PC-9 (cell line): ENCODE data around the gene HDAC11. TPM values are rescaled to one million over a fixed set of nuclear protein-coding genes. Genes with fewer than 3 reads are reported as not detected.

Source experiments
- BruUV-seq: library from RNA; stranded (reverse); fragments of 400-500 nt; replicated peaks from 2 replicates; lab custom pipeline; 2021; lab: Mats Ljungman, UMichigan
- CTCF ChIA-PET: fragments of 300-600 bp; sonication (Branson Sonifier 250); formaldehyde crosslinking; loops from one replicate; lab custom pipeline; 2022; ENCODE audit warnings: antibody characterized with exemption; lab: Charles Lee
- POLR2A ChIA-PET: fragments of 300-600 bp; sonication (Branson Sonifier 250); formaldehyde crosslinking; loops from one replicate; lab custom pipeline; 2022; ENCODE audit warnings: antibody characterized with exemption; ENCODE audit not compliant: unreplicated experiment; lab: Charles Lee
- DNase-seq, 2 experiments: peaks; one replicate each; pipeline versions ENCODE4 v3.0.0 to v3.0.0-alpha.2; 2015 to 2022; ENCODE audit warnings: mixed read lengths in 1 of 2
- H2AFZ ChIP-seq: fragments of 200-600 bp; sonication (generic); 2 replicates; pipeline ENCODE4 v1.8.1; 2017; ENCODE audit warnings: antibody characterized with exemption
- H3F3A ChIP-seq: fragments of 200-600 bp; sonication (generic); 2 replicates; pipeline ENCODE4 v1.8.1; 2017; ENCODE audit warnings: antibody characterized with exemption, mild to moderate bottlenecking, low read depth; ENCODE audit not compliant: insufficient read depth
- H3K27ac ChIP-seq: fragments of 200-600 bp; sonication (generic); 2 replicates; pipeline ENCODE4 v1.6.1; 2016; ENCODE audit warnings: mixed run types
- H3K27me3 ChIP-seq: fragments of 200-600 bp; sonication (generic); 2 replicates; pipeline ENCODE4 v1.6.1; 2016; ENCODE audit warnings: low read depth, mixed run types; ENCODE audit not compliant: insufficient read depth
- H3K36me3 ChIP-seq: fragments of 200-600 bp; sonication (generic); 2 replicates; pipeline ENCODE4 v1.6.1; 2016; ENCODE audit warnings: low read depth, mixed run types
- H3K4me1 ChIP-seq: fragments of 200-600 bp; sonication (generic); replicated peaks from 2 replicates; pipeline ENCODE4 v1.6.1; 2016; ENCODE audit warnings: mixed run types; ENCODE audit not compliant: insufficient read depth
- H3K4me2 ChIP-seq: fragments of 200-600 bp; sonication (generic); 2 replicates; pipeline ENCODE4 v1.6.1; 2017; ENCODE audit warnings: mixed run types
- H3K4me3 ChIP-seq: fragments of 200-600 bp; sonication (generic); 2 replicates; pipeline ENCODE4 v1.6.1; 2016; ENCODE audit warnings: mixed run types
- H3K79me2 ChIP-seq: fragments of 200-600 bp; sonication (generic); 2 replicates; pipeline ENCODE4 v1.6.1; 2017; ENCODE audit warnings: low read depth, mixed run types
- H3K9me2 ChIP-seq: fragments of 200-600 bp; sonication (generic); 2 replicates; pipeline ENCODE4 v1.8.1; 2017; ENCODE audit warnings: mild to moderate bottlenecking; ENCODE audit not compliant: insufficient read depth
- H3K9me3 ChIP-seq: fragments of 200-600 bp; sonication (generic); 2 replicates; pipeline ENCODE4 v1.8.1; 2016; ENCODE audit warnings: low read depth; ENCODE audit not compliant: insufficient read depth
- H4K20me1 ChIP-seq: fragments of 200-600 bp; sonication (generic); 2 replicates; pipeline ENCODE4 v1.8.1; 2017; ENCODE audit not compliant: insufficient read depth
- CTCF ChIP-seq: fragments of 200-600 bp; sonication (generic); conservative IDR thresholded peaks from 2 replicates; pipeline ENCODE4 v1.6.1; 2017; ENCODE audit warnings: mixed run types, antibody characterized with exemption, mild to moderate bottlenecking, moderate library complexity
- EZH2 ChIP-seq: fragments of 200-600 bp; sonication (generic); IDR thresholded peaks from 2 replicates; pipeline ENCODE4 v1.8.0; 2017; ENCODE audit warnings: antibody characterized with exemption, low read depth
- intact Hi-C: fragments of 100-400 bp; cut with micrococcal nuclease; formaldehyde crosslinking; loops from one replicate; pipeline ENCODE4 v1.10.0; 2022; ENCODE audit not compliant: unreplicated experiment
- total RNA-seq: library from RNA; stranded (reverse); gene quantifications from 2 replicates; pipeline ENCODE4 v1.2.3, GENCODE V29; 2021

HDAC11 gene
- total RNA-seq, 1 experiment from 2014 or later = 18.4 TPM

- ChIA-PET POLR2A (interaction anchor here (0.6 kb wide), 1 partner anchor 74 kb away, joined by 3 read pairs; no protein-coding TSS in a partner anchor), CTCF (interaction anchor here (0.5 to 0.6 kb wide), 3 partner anchors 17 to 111 kb away, joined by 3 to 8 read pairs (median 3); partner anchors contain the start of gene HDAC11)
- peak in 1 of 2 experiments; percentile 63 for DNase-seq
- H3K27me3 ChIP-seq = no peaks in the 10 kb centered on the region; the same call in 1 of the 2 replicates
- BruUV-seq = no TSS peak
- no peaks in the 10 kb centered on the region for H3K9me2 ChIP-seq
- no peak overlapping the region for H3K27ac ChIP-seq
- H3K4me1 ChIP-seq = no peaks in the 10 kb centered on the region
- no peak overlapping the region for H2AFZ ChIP-seq
- H3K4me2 ChIP-seq = no peak overlapping the region
- intact Hi-C loops = no loop called here
- no peaks in the 10 kb centered on the region for H3K79me2 ChIP-seq
- H3K36me3 ChIP-seq = no peaks in the 10 kb centered on the region
- H3K9me3 ChIP-seq = no peaks in the 10 kb centered on the region
- no peak overlapping the region for H3K4me3 ChIP-seq
- no peaks in the 10 kb centered on the region for H4K20me1 ChIP-seq
- H3F3A ChIP-seq = no peaks in the 10 kb centered on the region
- TF ChIP-seq EZH2 (no peak), CTCF (peak; percentile 86)
Observed at GRCh38 chr3:13461169-13462124, 18.7 kb upstream of the HDAC11 start.

GRCh38 chr3:13462125-13462629 lies 17.9 kb upstream of the HDAC11 start:
- Histone ChIP-seq H3K4me3 (no peak overlapping the region), H3K4me1 (no peaks in the 10 kb centered on the region), H3K4me2 (no peak overlapping the region), H3F3A (no peaks in the 10 kb centered on the region), H3K27ac (no peak overlapping the region), H3K9me3 (no peaks in the 10 kb centered on the region), H3K9me2 (no peaks in the 10 kb centered on the region), H4K20me1 (no peaks in the 10 kb centered on the region), H2AFZ (no peak overlapping the region), H3K27me3 (no peaks in the 10 kb centered on the region; the same call in 1 of the 2 replicates), H3K79me2 (no peaks in the 10 kb centered on the region), H3K36me3 (no peaks in the 10 kb centered on the region)
- BruUV-seq = no TSS peak
- POLR2A ChIA-PET = interaction anchor here (0.6 kb wide), 1 partner anchor 73 kb away, joined by 3 read pairs; no protein-coding TSS in a partner anchor
- CTCF ChIA-PET = no interaction called here
- DNase-seq = no peak
- intact Hi-C loops = no loop called here
- TF ChIP-seq CTCF (no peak), EZH2 (no peak)

GRCh38 chr3:13462822-13463221 lies 17.3 kb upstream of the HDAC11 start:
- H3K36me3 ChIP-seq = no peaks in the 10 kb centered on the region
- no peaks in the 10 kb centered on the region for H4K20me1 ChIP-seq
- intact Hi-C loops = no loop called here
- no peak overlapping the region for H3K4me3 ChIP-seq
- no TSS peak for BruUV-seq
- ChIA-PET POLR2A (no interaction called here), CTCF (no interaction called here)
- no peaks in the 10 kb centered on the region; the same call in 1 of the 2 replicates for H3K27me3 ChIP-seq
- no peaks in the 10 kb centered on the region for H3K4me1 ChIP-seq
- no peak for DNase-seq
- no peaks in the 10 kb centered on the region for H3K9me2 ChIP-seq
- H3K79me2 ChIP-seq = no peaks in the 10 kb centered on the region
- H2AFZ ChIP-seq = no peak overlapping the region
- H3K4me2 ChIP-seq = no peak overlapping the region
- H3K27ac ChIP-seq = no peak overlapping the region
- no peaks in the 10 kb centered on the region for H3K9me3 ChIP-seq
- H3F3A ChIP-seq = no peaks in the 10 kb centered on the region
- TF ChIP-seq CTCF = no peak
- TF ChIP-seq EZH2 = no peak
